AG04449 (cell line): ENCODE measurements around the gene CEP162.
"Not testable (repeated sequence)": the region's sequence is repeated elsewhere in the genome, so short reads cannot be mapped to it uniquely, and the experiment has no call there.

Source experiments
- CTCF ChIA-PET: fragments of 350-600 bp; formaldehyde crosslinking; extraction: SDS; loops from one replicate; lab custom pipeline; 2021; ENCODE audit warnings: antibody characterized with exemption; lab: Yijun Ruan, JAX
- POLR2A ChIA-PET: fragments of 400-600, 350-600 bp; formaldehyde crosslinking; extraction: SDS; loops from one replicate; lab custom pipeline; 2020; ENCODE audit warnings: antibody characterized with exemption, inconsistent platforms; lab: Yijun Ruan, JAX
- DNase-seq: peaks from one replicate; pipeline ENCODE4 v3.0.0-alpha.2; 2010; ENCODE audit warnings: low read depth, low spot score
- H3K4me3 ChIP-seq: 2 replicates; pipeline ENCODE4 v1.5.1; 2011; ENCODE audit warnings: low read depth, mild to moderate bottlenecking, control low read depth, low read length
- CTCF ChIP-seq: IDR thresholded peaks from one replicate; pipeline ENCODE4 v1.5.1; 2011; ENCODE audit warnings: mild to moderate bottlenecking, moderate library complexity, low read length, control low read depth, inconsistent platforms; ENCODE audit not compliant: insufficient read depth; ENCODE audit errors: missing control alignments

Gene CEP162

DNA sequence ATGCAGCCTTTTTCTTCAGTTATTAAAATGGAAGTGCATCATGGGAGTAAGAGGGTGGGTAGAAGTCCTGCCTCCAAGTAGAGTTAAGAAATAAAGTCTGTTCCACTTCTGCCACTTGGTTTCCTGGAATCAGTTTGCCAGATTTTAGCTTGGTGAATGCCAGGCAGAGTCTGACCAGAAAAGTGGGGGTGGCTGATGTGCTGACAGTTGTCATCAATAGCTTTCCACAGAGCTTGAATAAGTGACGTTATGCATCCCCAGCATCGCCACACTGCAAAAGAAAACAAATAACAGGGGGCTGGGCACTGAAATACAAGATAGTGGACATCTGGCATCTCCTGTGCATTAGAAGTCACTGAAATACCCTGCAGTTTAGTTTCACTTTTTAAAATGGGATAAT lies 30.8 kb upstream of the CEP162 start:
- no peak for TF ChIP-seq CTCF
- DNase-seq, result no peak
- ChIA-PET CTCF (interaction anchor here (0.6 kb wide), 1 partner anchor 288 kb away, joined by 3 read pairs; no protein-coding TSS in a partner anchor), POLR2A (no interaction called here)
- H3K4me3 ChIP-seq, result no peak overlapping the region

DNA sequence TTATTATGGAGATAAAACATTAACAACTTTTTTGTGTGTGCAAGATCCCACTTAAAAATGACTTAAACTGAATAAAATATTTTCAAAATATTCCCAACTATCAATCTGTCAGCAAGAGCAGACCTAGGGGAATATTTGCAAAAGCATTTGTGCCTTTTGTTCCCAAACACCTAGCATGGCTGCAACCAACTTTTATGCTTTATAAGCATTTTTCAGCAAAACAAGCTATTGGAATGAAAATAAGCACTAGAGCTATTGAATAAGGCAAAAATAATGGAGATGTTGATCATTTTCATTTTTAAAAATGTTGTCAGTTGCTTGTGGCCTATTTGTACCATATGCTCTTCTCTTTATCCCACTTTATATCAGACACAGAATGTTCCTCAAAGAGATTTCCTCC lies 28.2 kb upstream of the CEP162 start:
- TF ChIP-seq CTCF, result no peak
- no peak overlapping the region for H3K4me3 ChIP-seq
- CTCF ChIA-PET, result no interaction called here
- no peak for DNase-seq
- POLR2A ChIA-PET, result no interaction called here

DNA sequence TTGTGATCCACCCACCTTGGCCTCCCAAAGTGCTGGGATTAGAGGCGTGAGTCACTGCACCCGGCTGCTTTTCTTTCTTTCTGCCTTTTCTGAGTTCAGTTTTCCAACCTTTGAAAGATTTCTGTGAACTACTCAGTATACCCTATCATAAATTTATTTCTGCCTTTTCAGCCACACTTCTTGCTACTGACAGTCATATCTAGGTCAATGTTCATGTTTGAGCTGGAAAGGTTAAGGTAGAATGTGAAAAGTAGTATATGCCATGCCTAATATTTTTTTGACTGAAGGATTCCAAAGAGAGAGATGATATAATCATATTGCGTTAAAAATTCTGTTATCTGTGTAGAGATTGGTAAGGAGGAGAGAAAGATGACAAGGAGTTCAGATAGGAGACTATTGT lies 25.9 kb upstream of the CEP162 start:
- no peak overlapping the region for H3K4me3 ChIP-seq
- CTCF ChIA-PET, result interaction anchor here (1.1 kb wide), 1 partner anchor 11 kb away, joined by 3 read pairs; no protein-coding TSS in a partner anchor
- POLR2A ChIA-PET, result no interaction called here
- DNase-seq, result no peak
- TF ChIP-seq CTCF, result no peak

GRCh38 chr6:84251891-84252539 lies 24.6 kb upstream of the CEP162 start:
- no peak overlapping the region for H3K4me3 ChIP-seq
- ChIA-PET POLR2A (no interaction called here), CTCF (interaction anchor here (1.1 kb wide), 1 partner anchor 10 kb away, joined by 3 read pairs; no protein-coding TSS in a partner anchor)
- no peak for DNase-seq
- no peak for TF ChIP-seq CTCF

DNA sequence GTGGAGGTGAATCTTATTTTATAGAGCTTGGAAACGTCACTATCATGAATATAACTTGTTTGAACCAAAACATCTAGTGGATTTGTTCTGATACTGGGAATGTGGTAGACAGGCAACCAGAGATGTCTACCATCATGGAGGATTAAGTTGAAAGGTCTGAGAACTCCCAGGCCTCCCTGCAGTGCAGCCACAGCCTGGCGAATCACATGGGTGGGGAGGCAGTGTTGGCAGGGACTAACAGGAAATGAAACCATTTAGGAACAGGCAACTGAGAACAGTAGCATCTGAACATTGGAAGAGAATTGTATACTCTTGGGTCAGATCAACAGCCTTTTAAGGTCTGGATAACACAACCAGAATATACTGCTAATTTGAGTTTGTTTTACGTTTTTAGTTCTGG lies 22.3 kb upstream of the CEP162 start:
- TF ChIP-seq CTCF, result no peak
- H3K4me3 ChIP-seq, result no peak overlapping the region
- POLR2A ChIA-PET, result no interaction called here
- CTCF ChIA-PET, result no interaction called here
- no peak for DNase-seq

- H3K4me3 ChIP-seq, CTCF ChIA-PET, DNase-seq, POLR2A ChIA-PET: not testable (repeated sequence)
Measured at GRCh38 chr6:84244416-84245081, 17.1 kb upstream of the CEP162 start.
